ENCODE measurements around the gene ITGA5.

The ITGA5 gene

GRCh38 chr12:54370171-54370730 is 48.8 kb downstream of the ITGA5 start:
- peak; percentile 73 for TF ChIP-seq CTCF (IDR thresholded peaks at IDR 0.05; ENCODE audit: insufficient read depth, low read depth, low read length, missing control alignments)
- no peak overlapping the region for H3K4me3 ChIP-seq (ENCODE audit: low read depth, low read length)
- peak; percentile 65 for DNase-seq (ENCODE audit: low read depth)

- no peak for DNase-seq (ENCODE audit: low read depth)
- H3K4me3 ChIP-seq (ENCODE audit: low read depth, low read length), result no peak overlapping the region
- no peak for TF ChIP-seq CTCF (IDR thresholded peaks at IDR 0.05; ENCODE audit: insufficient read depth, low read depth, low read length, missing control alignments)
Measured at GRCh38 chr12:54369597-54370131, 49.4 kb downstream of the ITGA5 start.

- DNase-seq (ENCODE audit: low read depth), result peak; percentile 90
- H3K4me3 ChIP-seq (ENCODE audit: low read depth, low read length), result no peak overlapping the region; the same call in 1 of the 2 replicates
- peak; percentile 93 for TF ChIP-seq CTCF (IDR thresholded peaks at IDR 0.05; ENCODE audit: insufficient read depth, low read depth, low read length, missing control alignments)
Measured at GRCh38 chr12:54368709-54369596, 50.1 kb downstream of the ITGA5 start.

GRCh38 chr12:54368025-54368708 is 50.9 kb downstream of the ITGA5 start:
- TF ChIP-seq CTCF (IDR thresholded peaks at IDR 0.05; ENCODE audit: insufficient read depth, low read depth, low read length, missing control alignments), result no peak
- no peak for DNase-seq (ENCODE audit: low read depth)
- no peak overlapping the region; the same call in 1 of the 2 replicates for H3K4me3 ChIP-seq (ENCODE audit: low read depth, low read length)

- peak; percentile 81 for DNase-seq (ENCODE audit: low read depth)
- peak within 1 kb of the TSS; percentile 33 for H3K4me3 ChIP-seq (ENCODE audit: low read depth, low read length)
- TF ChIP-seq CTCF (IDR thresholded peaks at IDR 0.05; ENCODE audit: insufficient read depth, low read depth, low read length, missing control alignments), result no peak
Measured at GRCh38 chr12:54364413-54364812, 54.7 kb downstream of the ITGA5 start, which contains the start of gene GPR84. Gene GPR84 (minus strand): TSS chr12:54364486. CDS start chr12:54363851, 635 bp downstream.

- peak overlapping the region; percentile 33 for H3K4me3 ChIP-seq (ENCODE audit: low read depth, low read length)
- DNase-seq (ENCODE audit: low read depth), result no peak
- TF ChIP-seq CTCF (IDR thresholded peaks at IDR 0.05; ENCODE audit: insufficient read depth, low read depth, low read length, missing control alignments), result no peak
Measured at GRCh38 chr12:54363618-54364017, 55.4 kb downstream of the ITGA5 start.
